CD4-positive, alpha-beta T cell treated with Interleukin-4 for 1 hour (primary cell): ENCODE results near the gene IMPACT.
A peak's percentile ranks its signal among the peaks of the same experiment; 100 is the strongest.

Experiments
- DNase-seq, 2 donors: peaks; one replicate each; pipeline ENCODE4 v3.0.0-alpha.2; 2020 to 2022

The IMPACT gene

DNA sequence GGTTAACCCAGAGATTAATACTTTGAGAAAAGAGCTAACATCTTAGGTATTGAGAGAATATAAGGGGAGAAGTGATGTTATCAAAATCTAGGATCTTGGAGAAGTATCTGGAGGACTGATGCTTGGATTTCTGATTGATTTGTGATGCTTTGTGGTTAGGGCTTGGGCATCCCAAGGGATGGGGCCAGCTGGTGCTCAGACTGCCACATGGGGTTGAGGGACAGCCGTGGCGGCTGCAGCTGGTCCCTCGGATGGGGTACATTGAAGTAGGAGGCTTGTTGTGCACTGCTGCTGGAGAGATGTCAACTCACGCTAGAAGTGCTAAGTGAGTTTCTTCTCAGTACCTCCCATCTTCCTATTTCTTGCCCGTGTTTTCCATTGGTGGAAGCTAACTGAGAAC is 56.4 kb downstream of the IMPACT start:
- DNase-seq, result no peak

DNA sequence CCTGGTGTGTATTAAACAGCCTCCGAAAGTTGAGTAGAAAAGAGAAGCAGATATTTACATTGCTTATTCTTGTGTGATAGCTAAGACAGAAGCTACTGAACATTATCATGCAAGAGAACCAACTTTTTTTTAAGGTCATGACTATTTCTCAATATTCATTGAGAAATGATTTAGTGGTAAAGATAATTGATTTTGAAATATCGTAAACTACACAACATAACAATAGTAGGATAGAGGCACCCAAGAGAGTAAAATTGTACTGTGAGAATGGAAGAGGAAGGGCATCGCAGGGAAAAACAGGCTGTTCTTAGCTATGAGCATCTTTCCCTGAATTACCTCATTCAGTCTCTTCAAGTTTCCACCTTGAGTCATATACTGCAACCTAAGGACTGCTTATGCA is 59.2 kb downstream of the IMPACT start:
- no peak for DNase-seq

DNA sequence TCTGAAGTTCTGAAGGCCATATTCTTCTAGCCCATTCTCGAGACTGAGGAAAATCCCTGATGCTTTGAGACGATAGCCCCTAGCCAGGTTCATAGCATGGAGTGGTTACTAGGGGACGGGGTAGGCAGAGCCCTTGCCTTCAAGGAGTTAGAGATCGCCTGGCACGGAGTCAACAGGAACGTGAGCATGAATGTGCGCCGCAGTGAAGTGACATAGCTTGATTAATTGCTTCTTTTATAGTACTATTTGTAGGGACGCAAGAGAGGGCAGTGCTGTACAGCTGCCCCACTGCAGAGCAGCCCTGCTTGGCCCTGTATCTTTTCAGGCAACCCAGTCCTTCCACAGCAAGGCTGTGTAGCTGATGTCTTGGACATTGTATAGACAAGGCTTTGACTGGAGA is 60.2 kb downstream of the IMPACT start:
- DNase-seq, result no peak

DNA sequence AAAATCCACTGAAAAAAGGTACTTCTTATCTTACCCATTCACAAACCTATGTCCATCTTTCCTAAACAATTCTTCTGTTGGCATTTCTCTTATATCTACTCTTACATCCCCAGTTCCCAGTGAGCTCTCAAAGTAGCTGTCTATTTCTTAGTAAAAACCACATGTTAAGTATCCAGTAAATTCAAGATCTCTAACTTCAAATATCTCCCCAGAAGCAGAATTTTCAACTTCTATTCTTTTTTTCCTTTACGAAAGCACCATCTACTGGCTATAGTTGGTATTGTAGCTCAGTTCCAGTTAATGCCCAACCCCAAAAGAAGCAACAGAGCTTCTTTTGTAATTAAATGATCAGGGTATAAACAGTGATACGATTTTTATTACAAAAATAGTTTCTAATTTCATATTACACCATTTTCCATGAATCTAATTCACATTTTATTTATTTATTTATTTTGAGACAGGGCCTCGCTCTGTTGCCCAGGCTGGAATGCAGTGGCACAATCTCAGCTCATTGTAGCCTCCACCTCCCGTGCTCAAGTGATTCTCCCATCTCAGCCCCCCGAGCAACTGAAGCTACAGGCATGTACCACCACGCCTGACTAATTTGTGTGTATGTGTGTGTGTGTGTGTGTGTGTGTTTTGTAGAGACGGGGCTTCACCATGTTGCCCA is 62.5 kb downstream of the IMPACT start:
- peak in 1 of 2 donors; percentile 51 for DNase-seq

DNA sequence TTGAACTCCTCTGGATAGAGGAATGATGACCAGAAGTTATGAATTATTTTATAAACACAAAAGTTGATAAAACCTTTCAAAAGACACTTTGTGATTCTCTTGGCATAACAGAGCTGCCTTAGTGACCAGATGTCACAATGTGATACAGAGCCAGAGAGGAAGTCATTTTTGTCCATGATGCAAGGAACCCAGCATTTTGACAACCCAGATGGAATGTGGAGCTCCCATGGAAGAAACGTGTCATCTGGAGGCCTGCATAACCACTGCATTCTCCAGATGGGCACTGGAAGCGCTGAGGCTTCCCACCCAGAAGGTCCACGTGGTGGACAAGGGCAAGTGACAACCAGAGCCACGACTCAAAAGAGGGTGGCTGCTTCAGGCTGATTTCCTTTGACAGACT is 64.1 kb downstream of the IMPACT start:
- no peak for DNase-seq

DNA sequence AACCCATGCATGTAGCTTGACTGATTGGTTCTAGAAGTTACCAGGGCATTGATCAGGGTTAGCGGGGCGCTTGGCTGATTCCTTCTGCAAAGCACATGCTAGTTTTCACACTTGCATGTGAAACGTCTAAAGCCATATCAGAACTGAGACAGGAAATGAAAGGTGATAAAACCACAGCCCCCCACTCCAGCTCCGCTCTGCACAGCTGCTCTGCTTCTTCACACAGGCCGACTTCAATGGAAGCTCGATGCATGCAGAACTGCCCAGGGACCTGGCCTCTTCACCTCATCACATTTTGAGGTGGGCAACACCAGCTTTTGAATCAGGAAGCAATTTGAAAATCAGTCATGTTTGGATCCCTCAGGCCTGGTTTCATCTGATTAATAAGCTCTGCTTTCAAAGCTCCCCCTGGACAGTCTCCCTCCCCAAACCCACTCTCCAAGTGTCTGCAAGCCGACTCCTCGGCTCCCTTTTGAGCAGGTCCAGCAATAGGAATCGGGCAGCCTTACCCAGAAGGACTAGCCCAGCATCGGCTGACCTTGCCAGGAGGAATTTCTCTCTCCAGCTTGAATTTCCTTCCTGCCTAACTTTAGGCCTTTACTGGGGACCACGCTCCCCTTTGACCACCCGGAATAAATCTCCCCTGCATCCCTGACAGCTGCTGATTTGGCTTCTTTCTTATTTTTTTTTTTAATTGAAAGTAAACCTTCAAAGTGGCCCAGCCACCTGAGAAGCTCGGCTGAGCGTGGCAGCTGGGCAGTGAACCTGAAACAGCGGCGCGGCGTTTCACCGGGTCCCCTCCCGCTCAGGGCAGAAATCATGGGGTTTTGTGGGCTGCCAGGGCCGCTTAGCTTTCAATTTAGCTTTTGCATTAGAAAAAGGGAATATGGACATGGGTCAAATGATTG is 65.7 kb downstream of the IMPACT start:
- DNase-seq, result peak; percentile 21 to 26

DNA sequence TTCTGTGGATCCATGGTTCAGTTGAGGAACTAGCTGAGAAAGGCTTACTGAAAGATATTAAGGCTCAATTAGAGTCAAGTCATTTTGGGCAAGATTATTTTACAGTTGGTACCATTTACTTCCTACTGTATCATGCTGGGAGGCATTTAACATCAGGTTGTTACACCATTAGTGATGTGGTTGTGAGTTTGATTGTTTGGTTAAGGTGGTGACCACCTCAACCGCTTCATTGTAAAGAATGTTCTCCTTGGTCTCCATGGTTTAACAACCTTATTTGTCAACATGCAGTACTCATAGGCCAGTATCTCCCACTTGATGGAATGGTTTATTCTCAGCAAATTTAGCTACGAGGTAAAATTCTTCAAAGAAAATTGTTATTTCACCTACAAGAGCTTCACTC is 68.1 kb downstream of the IMPACT start:
- no peak for DNase-seq

DNA sequence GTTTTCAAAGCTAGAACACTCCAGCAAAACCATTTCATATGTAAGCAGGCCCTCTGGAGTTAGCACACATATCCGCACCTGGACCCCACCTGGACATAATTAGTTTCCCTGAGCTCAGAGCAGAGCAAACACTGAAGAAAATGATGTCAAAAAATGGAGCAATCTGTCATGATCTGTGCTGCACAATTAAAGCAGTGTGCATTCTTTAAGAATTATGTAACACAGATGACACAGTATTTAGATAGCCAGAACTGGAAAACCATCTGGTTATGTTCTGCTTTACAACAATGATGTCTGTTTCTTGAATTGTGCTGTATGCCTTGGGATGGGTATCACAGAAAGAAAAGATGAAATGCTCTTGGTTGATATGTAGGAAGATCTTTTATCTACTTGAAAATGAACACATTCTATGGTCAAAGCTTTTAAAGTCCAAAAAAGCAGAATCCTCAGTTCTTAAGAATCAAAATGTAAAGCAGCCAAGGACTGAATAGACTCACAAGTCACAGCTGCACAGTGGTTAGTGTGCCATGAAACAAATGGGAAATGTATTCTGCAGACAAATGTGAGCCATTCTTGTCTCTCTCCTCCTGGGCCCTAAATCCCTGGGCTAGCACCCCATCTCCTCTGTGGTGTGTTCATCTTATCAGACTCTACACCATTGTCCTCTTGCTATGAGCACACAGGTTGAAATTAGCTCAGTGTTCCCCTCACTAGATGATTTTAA is 70.7 kb downstream of the IMPACT start:
- DNase-seq, result no peak

DNA sequence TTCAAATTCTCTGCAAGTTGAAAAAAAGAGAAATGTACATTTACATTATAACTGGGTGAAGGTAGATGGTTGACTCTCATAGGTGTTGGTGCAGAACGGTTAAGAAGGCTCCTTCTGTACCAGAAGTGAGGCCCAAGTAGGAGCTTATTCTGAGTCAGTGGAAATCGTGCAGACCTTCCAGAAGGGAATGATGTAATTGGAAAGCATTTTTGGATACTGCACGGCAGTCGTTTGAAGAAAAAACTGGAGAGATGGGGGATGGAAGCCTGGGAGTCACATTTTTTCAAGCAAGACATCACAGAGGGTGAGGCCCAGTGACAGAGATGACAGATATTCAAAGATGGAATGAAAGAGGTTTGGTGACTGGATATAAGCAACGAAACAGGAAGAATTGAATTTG is 73.3 kb downstream of the IMPACT start:
- no peak for DNase-seq

DNA sequence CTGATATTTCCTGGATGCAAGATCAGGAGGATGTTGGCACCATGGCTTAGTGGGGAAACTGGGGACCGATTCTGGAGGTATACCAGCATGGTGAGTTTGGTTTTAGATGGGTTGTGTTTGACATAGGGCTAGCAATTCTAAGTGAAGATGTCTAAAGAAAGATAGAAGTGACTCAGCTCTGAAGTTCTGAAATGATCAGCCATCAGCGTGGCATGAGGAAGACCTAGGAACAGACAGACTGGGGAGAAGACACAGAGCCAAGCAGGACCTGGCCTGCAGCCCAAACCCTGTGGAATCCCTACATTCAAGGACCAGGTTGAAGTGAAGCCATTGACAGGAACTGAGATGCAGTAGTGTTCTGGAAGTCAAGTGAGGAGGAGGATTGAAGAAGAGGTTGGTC is 73.7 kb downstream of the IMPACT start:
- DNase-seq, result no peak

DNA sequence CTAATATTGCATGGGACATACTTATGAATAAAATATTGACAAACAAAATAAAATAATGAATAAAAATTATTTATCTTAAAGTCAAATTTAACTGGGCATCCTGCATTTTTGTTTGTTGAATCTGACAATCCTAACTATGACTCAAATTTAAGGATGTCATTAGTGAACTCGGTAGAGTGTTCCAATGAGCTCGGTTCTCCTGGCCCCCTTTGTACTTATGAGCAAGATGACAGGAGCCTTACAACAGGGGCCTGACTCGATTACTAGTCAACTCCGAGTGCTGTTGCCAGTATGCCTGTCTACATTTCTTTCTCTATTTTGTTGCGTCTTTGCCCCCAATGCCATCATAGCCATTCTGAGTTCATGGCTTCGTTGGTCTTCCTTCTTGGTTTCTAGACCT is 74.3 kb downstream of the IMPACT start:
- no peak for DNase-seq

DNA sequence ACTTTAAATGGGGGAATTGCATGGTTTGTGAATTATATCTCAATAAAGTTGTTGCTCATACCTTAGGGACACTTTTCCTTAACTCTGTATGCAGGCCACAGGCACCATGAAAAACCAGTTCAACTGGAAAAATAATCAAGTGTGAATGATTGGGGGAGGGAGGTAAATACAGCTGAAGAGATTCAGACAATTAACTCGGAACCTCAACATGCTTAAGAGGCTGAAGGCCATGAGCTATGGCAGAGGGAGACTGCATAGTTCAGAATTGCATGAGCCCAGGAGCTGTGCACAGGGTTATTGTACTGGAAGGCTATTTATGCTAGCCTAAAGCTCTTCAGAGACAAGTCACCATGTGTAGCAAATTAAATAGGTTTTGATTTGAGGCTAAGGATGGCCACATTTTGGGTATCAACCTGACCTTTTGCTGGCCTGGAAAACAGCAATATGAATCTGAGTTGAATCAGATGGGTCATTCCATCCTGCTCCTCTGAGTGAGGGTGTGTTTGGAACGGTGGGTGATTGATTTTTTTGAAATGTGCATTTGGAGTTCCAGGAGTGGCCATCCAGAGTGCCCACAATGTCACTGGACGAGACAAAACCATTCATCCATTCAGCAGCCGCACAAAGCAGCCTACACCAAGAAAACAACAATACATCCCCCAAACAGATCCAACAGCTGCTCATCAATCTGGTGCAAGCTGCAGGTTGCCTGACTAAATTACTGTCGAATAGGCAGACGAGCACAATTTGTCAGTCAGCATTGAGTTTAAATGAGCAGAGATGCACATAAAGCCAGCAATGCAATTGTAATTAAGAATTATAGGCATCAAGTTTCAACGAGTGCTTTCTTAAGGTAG is 76.4 kb downstream of the IMPACT start:
- DNase-seq, result no peak
